ENCODE measurements around the gene CARD10.

Gene CARD10, protein sequence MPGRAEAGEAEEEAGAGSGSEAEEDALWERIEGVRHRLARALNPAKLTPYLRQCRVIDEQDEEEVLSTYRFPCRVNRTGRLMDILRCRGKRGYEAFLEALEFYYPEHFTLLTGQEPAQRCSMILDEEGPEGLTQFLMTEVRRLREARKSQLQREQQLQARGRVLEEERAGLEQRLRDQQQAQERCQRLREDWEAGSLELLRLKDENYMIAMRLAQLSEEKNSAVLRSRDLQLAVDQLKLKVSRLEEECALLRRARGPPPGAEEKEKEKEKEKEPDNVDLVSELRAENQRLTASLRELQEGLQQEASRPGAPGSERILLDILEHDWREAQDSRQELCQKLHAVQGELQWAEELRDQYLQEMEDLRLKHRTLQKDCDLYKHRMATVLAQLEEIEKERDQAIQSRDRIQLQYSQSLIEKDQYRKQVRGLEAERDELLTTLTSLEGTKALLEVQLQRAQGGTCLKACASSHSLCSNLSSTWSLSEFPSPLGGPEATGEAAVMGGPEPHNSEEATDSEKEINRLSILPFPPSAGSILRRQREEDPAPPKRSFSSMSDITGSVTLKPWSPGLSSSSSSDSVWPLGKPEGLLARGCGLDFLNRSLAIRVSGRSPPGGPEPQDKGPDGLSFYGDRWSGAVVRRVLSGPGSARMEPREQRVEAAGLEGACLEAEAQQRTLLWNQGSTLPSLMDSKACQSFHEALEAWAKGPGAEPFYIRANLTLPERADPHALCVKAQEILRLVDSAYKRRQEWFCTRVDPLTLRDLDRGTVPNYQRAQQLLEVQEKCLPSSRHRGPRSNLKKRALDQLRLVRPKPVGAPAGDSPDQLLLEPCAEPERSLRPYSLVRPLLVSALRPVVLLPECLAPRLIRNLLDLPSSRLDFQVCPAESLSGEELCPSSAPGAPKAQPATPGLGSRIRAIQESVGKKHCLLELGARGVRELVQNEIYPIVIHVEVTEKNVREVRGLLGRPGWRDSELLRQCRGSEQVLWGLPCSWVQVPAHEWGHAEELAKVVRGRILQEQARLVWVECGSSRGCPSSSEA

GRCh38 chr22:37519268-37520195 is at the start of gene CARD10:
CARD10 (minus strand) TSS chr22:37519415; CDS start chr22:37519200, 215 bp downstream.
- DNase-seq: no peak

DNA sequence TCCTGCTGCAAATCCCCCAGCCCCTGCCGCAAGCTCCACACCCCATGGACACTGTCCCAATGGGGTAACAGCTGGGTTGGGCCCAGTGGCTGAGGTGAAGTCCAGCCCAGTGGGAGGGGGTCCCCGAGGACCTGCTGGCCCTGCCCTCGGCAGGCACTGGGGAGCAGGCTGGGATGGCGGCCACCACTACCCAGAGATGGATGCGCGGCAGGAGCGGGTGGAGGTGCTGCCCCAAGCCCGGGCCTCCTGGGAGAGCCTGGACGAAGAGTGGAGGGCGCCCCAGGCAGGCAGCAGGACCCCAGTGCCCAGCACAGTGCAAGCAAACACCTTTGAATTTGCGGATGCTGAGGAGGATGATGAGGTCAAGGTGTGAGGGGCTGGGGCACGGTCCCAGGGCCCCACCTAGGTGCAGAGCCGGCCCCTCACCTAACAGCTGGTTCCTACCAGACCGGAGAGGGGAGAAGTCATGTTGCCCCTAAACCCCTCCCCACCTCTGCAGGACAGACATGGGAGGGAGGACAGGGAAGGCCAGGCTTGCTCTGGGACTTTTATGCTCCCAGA is 49.3 kb upstream of the CARD10 start:
- DNase-seq: no peak

- DNase-seq: no peak
Observed at GRCh38 chr22:37568012-37568411, 48.8 kb upstream of the CARD10 start.

GRCh38 chr22:37566903-37567798 is 47.9 kb upstream of the CARD10 start:
- DNase-seq: no peak

DNA sequence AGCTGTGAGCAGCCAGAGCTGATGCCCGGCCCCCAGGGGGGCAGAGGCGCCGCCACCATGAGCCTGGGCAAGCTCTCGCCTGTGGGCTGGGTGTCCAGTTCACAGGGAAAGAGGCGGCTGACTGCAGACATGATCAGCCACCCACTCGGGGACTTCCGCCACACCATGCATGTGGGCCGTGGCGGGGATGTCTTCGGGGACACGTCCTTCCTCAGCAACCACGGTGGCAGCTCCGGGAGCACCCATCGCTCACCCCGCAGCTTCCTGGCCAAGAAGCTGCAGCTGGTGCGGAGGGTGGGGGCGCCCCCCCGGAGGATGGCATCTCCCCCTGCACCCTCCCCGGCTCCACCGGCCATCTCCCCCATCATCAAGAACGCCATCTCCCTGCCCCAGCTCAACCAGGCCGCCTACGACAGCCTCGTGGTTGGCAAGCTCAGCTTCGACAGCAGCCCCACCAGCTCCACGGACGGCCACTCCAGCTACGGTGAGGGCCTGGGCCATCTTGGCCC is 47.2 kb upstream of the CARD10 start:
- no peak for DNase-seq

- DNase-seq: no peak
Observed at GRCh38 chr22:37565830-37566229, 46.6 kb upstream of the CARD10 start.

DNA sequence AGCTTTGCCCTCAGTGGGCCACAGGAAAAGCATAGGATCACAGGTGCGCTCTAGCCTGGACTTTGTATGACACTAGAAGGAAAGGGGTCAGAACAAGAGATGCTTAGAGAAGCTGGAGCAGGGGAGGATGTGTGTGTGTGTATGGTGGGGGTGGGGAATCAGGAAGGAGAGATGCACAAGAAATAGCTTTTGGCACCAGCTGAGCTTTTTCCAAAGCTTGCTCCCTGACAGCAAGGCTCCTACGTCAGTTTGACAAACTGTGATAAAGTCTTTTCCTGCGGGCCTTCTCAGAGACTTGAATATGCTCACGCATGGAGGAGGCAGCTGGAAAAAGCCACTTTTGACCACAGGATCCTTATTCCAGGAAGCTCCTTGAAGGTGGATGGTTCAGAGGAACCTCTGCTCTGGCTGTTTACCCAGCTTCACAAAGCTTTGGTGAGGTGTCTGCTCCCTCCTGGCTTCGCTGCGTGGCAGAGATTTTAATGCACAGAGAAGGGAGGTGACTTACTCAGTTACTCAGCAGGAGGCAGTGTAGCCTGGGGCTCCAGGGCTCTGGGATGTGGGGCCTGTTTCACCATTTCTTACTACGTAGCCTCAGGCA is 45.0 kb upstream of the CARD10 start:
- DNase-seq: no peak

- no peak for DNase-seq
Observed at GRCh38 chr22:37563153-37564081, 44.2 kb upstream of the CARD10 start.

DNA sequence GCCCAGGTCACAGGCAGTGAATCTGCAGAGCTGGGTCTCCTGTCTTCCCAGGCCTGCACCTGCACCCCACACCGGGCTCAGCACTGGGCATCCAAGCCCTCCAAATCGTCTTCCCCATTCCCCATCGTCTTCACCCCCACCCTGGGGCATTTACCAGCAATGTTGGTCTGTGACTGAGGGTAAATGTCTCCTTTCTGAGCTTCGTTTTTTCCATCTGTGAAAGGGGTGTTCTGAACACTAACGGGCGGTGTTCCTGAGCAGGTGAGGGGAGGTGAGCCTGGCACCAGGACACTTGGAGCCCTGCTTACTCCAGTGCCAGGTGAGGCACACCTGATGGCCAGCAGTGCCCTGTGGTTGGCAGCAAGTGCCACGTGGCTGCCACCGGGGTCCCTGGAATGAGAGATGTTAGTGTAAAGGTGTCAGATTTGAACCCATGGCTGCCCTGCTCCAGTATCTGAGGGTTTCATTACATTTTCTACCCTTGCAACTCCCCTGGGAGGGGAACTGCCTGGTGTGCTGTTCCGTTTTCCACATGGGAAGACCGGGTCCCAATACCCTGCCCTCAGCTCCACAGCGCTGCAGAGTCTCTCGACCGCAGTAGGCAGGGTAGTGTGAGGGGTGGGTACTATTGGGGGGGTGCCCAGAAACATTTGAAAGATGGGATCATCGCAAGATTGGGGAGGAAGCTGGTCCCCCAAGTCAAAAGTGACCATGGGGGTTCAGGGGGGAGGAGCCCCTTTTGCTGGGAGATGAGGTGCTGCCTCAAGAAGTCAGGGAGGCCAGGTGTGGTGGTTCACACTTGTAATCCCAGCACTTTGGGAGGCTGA is 43.0 kb upstream of the CARD10 start:
- no peak for DNase-seq

- DNase-seq: no peak
Observed at GRCh38 chr22:37561212-37562048, 42.2 kb upstream of the CARD10 start.

DNA sequence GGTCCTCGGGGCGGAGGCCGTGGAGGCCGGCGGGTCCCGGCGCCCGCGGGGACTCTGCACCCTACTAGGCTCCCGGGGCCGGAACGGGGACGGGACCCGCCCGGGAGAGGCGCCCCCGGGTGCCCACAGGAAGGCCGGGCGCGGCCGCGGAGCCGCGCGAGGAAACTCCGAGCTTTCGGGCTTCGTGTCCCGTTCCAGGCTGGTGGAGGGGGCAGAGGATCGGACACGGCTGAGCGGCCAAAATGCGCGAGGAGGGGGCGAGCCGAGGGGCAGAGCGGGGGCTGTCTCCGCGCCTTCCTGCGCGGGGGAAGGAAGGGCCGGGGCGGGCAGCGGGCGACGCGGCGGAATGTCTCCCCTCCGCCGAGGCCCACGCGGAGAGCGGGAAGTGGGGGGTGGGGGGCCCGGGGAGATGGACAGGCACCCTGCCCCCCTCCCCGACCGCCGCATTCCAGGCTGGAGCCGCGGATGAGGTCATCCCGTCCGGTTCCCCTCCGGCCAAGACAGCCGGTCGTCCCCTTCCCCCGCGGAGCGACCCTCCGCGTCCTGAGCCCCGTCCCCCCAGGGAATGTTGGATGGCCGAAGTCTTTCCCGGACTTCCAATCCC is 41.5 kb upstream of the CARD10 start:
- DNase-seq: no peak

GRCh38 chr22:37559901-37560607 is 40.8 kb upstream of the CARD10 start, which contains the start of gene CDC42EP1:
CDC42EP1 (plus strand) TSS chr22:37560480; CDS start chr22:37566350, 5,870 bp downstream.
- no peak for DNase-seq

DNA sequence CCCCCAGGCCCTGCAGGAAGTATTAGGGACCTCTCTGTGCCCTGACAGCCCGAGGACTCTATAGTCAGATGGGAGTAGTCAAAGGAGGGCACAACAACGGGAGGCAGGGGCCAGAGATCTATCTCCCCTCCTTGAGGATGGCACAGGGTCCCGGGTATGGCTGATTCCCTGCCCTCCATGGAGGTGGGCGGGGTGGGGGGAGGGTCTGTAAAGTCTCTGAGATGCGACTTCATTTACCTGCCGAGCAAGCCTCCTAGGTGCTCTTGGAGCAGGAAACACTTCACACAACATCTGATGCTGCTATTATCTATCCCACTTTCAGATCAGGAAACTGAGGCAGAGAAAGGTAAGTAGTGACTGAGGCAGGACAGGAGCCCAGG is 40.3 kb upstream of the CARD10 start:
- no peak for DNase-seq

- DNase-seq: no peak
Observed at GRCh38 chr22:37558815-37559214, 39.6 kb upstream of the CARD10 start.

DNA sequence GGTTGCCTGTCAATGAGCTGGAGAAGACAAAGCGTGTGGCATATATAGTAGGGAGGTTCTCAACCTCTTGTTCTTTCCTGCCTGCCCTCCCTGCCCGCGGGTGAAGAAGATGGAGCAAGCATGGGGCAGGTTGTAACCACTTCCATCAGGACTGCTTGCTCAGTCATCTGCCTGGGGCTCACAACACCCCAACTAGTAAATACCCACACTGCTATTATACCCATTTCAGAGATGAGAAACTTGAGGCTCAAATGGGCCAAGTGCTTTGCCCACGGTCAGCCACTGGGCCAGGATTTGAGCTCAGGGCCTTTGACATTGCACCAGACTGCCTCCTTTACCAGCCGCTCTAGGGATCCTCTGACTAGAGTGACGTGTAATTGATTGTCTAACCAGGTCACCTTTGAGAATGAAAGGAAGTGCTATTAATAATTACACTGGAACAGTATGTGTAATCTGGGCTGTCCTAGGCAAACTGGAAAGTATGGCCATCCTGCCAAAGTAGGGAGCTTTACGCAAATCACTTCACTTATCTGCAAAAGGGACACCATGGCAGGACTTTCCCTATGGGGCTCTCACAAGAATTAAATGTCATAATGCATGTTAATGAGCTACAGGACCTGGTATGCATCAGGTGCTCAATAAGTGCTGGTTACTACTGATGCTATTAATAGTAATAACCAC is 38.2 kb upstream of the CARD10 start:
- no peak for DNase-seq

DNA sequence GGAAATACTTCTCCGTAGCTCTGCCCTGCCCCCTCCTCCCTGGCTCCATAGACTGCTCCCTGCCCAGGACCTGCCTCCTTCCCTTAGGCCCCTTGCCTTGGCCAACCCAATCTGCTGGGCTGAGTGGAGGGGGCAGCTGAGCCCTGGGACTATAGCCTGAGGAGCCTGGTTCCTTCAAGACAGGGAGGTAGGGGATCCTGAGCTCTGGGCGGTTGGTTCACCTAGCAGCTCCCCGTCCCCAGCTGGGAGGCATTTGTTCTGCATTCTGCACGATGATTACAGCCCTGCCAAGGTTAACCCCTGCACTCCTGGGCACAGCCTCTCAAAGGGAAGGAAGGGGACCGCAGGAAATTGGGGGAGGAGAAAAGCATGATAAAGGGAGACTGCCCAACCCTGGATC is 37.5 kb upstream of the CARD10 start:
- no peak for DNase-seq

Measured in NCI-H524 treated with DMSO at 0.1 percent for 48 hours (cell line).